ENCODE results near the gene LEMD2. TPM values are rescaled to one million over a fixed set of nuclear protein-coding genes. Genes with fewer than 3 reads are reported as not detected.

Gene LEMD2
- polyA plus RNA-seq, 3 donors, result 11.4 to 59.5 (median 13.8) TPM

DNA sequence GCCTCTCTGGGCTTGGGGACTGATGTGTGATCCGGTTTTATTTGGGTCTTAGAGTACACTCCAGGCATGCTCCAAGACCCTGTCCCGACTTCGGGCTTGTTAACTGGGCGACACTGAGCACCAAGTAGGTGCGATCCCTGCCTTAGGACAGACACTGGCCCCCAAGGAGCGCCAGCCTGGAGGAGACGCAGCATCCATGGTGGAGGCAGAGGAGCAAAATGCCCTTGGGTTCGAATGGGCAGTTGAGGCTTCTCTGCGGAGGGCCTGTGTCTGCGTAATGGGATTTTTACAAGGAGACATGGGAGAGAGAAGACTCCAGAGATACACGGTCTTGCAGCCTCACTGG lies 593 bp upstream of the LEMD2 start:
- peak overlapping the region; percentile 77 to 90 for H3K4me3 Mint-ChIP-seq
- H3K79me2 ChIP-seq (ENCODE audit: insufficient read depth, low read length), result peaks cover 45% of the 10 kb centered on the region
- H3K27me3 ChIP-seq (ENCODE audit: control insufficient read depth in 2 of 2, insufficient read depth in 2 of 2, low read length in 2 of 2), result peaks cover 0 to 19% of the 10 kb centered on the region in 2 donors
- no peak overlapping the region for H3K9ac ChIP-seq (ENCODE audit: insufficient read depth, low read length, poor library complexity, severe bottlenecking)
- peaks cover 34% of the 10 kb centered on the region for H4K20me1 ChIP-seq (ENCODE audit: insufficient read depth, low read length)
- H3K9me3 ChIP-seq (replicated peaks in 1 of 2; ENCODE audit: control insufficient read depth in 1 of 2, insufficient read depth in 1 of 2, low read length in 2 of 2), result no peaks in the 10 kb centered on the region
- H3K27me3 Mint-ChIP-seq (ENCODE audit: low read depth in 3 of 3), result peaks cover 10 to 15% (median 12%) of the 10 kb centered on the region in 3 donors
- peak overlapping the region; percentile 87 for H3K4me2 ChIP-seq (replicated peaks; ENCODE audit: extremely low read depth, low read length, poor library complexity, severe bottlenecking)
- peaks cover 20% of the 10 kb centered on the region in 2 donors for H3K36me3 Mint-ChIP-seq
- no peak for TF ChIP-seq CTCF (IDR thresholded peaks at IDR 0.05)
- 94% methylated on average over 9 of the region's 11 CpGs for WGBS (ENCODE audit: insufficient coverage)
- H3K9me3 Mint-ChIP-seq, result peaks cover 0 to 1% (median 0%) of the 10 kb centered on the region in 7 donors
- H3K27ac Mint-ChIP-seq, result peak overlapping the region in 4 of 7 donors; percentile 59 to 92 (median 76)
- H2AFZ ChIP-seq (ENCODE audit: insufficient read depth, low read depth, low read length, poor library complexity, severe bottlenecking), result peak overlapping the region; percentile 77
- intact Hi-C loops (cut with micrococcal nuclease), result loop anchor here in 1 of 2 donors (5.0 kb wide), 1 partner anchor 638 kb away; the partner anchor contains the start of gene RPS10
- peak overlapping the region in 2 of 3 experiments; percentile 19 to 84 for H3K4me3 ChIP-seq (replicated peaks in 1 of 3; ENCODE audit: low read depth in 2 of 3, low read length in 3 of 3)
- H3K4me1 ChIP-seq (ENCODE audit: control insufficient read depth in 1 of 2, insufficient read depth in 2 of 2, low read length in 2 of 2), result peaks cover 18 to 28% of the 10 kb centered on the region in 2 donors
- DNase-seq, result no peak
- peaks cover 8 to 24% of the 10 kb centered on the region in 2 donors for H3K36me3 ChIP-seq (replicated peaks in 1 of 2; ENCODE audit: control insufficient read depth in 1 of 2, insufficient read depth in 2 of 2, low read length in 2 of 2)
- peak overlapping the region in 1 of 2 donors; percentile 91 for H3K27ac ChIP-seq (ENCODE audit: low read depth in 1 of 2, low read length in 2 of 2)
- H3K4me1 Mint-ChIP-seq, result peaks cover 37% of the 10 kb centered on the region

DNA sequence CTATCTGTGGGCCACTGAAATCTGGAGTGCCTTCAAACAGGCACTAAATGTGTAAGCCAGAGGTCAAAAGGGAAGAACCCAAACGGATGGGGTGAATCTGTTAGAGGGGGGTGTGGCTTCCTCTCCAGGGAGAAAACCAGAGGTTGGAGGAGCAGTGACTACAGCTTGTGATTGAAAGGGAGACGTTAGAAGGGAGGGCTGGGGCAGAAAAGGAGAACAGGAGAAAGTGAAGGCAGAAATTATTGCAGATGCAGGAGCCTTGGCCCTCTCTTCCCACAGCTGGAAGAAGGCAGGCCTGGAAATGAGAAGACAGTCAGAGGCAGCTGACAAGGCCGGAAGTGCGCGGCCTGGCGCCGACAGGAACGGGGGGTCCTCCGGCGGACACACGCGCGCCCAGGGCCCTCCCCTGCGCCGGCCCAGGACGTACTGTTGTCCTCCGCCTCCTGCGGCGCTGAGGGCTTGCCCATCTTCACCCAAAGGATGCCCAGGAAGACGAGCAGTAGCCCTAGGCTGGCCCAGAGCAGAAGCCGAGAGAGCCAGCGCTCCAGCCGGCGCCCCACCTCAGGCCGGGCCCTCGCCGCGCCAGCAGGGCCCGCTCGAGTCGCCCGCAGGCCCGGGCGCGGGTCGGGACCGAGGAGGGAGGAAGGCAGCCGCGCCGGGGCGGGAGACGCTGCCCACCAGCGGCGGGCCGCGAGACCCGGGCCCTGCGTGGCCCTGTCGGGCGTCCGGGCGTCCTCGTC lies 806 bp downstream of the LEMD2 start:
- Histone ChIP-seq H3K4me1 (ENCODE audit: control insufficient read depth in 1 of 2, insufficient read depth in 2 of 2, low read length in 2 of 2) (peaks cover 18 to 28% of the 10 kb centered on the region in 2 donors), H3K4me2 (replicated peaks; ENCODE audit: extremely low read depth, low read length, poor library complexity, severe bottlenecking) (peak overlapping the region; percentile 87), H3K36me3 (replicated peaks in 1 of 2; ENCODE audit: control insufficient read depth in 1 of 2, insufficient read depth in 2 of 2, low read length in 2 of 2) (peaks cover 21 to 37% of the 10 kb centered on the region in 2 donors), H3K4me3 (replicated peaks in 1 of 3; ENCODE audit: low read depth in 2 of 3, low read length in 3 of 3) (peak overlapping the region; percentile 46 to 84 (median 81)), H4K20me1 (ENCODE audit: insufficient read depth, low read length) (peaks cover 47% of the 10 kb centered on the region), H3K27ac (ENCODE audit: low read depth in 1 of 2, low read length in 2 of 2) (peak overlapping the region; percentile 84 to 91), H3K9me3 (replicated peaks in 1 of 2; ENCODE audit: control insufficient read depth in 1 of 2, insufficient read depth in 1 of 2, low read length in 2 of 2) (no peaks in the 10 kb centered on the region), H3K79me2 (ENCODE audit: insufficient read depth, low read length) (peaks cover 57% of the 10 kb centered on the region), H3K27me3 (ENCODE audit: control insufficient read depth in 2 of 2, insufficient read depth in 2 of 2, low read length in 2 of 2) (peaks cover 0 to 6% of the 10 kb centered on the region in 2 donors), H2AFZ (ENCODE audit: insufficient read depth, low read depth, low read length, poor library complexity, severe bottlenecking) (peak overlapping the region; percentile 40), H3K9ac (ENCODE audit: insufficient read depth, low read length, poor library complexity, severe bottlenecking) (peak overlapping the region; percentile 99)
- Mint-ChIP-seq H3K4me3 (peak overlapping the region; percentile 96 to 97), H3K27me3 (ENCODE audit: low read depth in 3 of 3) (peaks cover 2 to 8% (median 4%) of the 10 kb centered on the region in 3 donors), H3K4me1 (peaks cover 37% of the 10 kb centered on the region), H3K36me3 (peaks cover 34% of the 10 kb centered on the region in 2 donors), H3K9me3 (peaks cover 0 to 1% (median 0%) of the 10 kb centered on the region in 7 donors), H3K27ac (peak overlapping the region; percentile 94 to 100 (median 98))
- intact Hi-C loops (cut with micrococcal nuclease), result loop anchor here in 1 of 2 donors (5.0 kb wide), 1 partner anchor 639 kb away; the partner anchor contains the start of gene RPS10
- WGBS (ENCODE audit: insufficient coverage), result under 1% methylated on average over 53 of the region's 53 CpGs
- DNase-seq, result peak; percentile 86 to 90 (median 88)
- no peak for TF ChIP-seq CTCF (IDR thresholded peaks at IDR 0.05)

Measured in CD14-positive monocyte (primary cell).